HepG2 (cell line): ENCODE measurements around the gene CTAG2.
"Not testable (repeated sequence)": the region's sequence is repeated elsewhere in the genome, so short reads cannot be mapped to it uniquely, and the experiment has no call there.

Experiments used
- CREB1 ChIP-seq, 2 experiments: fragments of 450-650 bp in 1 of 2; IDR thresholded peaks; 2 replicates each; pipeline ENCODE4 v1.6.1; 2016 to 2017; ENCODE audit warnings: control low read depth in 1 of 2, mild to moderate bottlenecking in 1 of 2, missing compliant biosample characterization in 1 of 2, missing genetic modification characterization in 1 of 2
- CTCF ChIP-seq: sonication (generic); formaldehyde crosslinking; IDR thresholded peaks from 2 replicates; pipeline ENCODE4 v1.5.0; 2020; ENCODE audit warnings: mild to moderate bottlenecking, missing genetic modification reagents, moderate library complexity
- GRHL1 ChIP-seq: sonication (generic); formaldehyde crosslinking; conservative IDR thresholded peaks from 2 replicates; pipeline ENCODE4 v1.8.0; 2022; ENCODE audit warnings: missing genetic modification reagents
- HDAC6 ChIP-seq: fragments of 200-600 bp; sonication (generic); IDR thresholded peaks from 2 replicates; pipeline ENCODE4 v1.7.0; 2017; ENCODE audit warnings: mild to moderate bottlenecking, antibody characterized with exemption, low read length, low read depth
- JUND ChIP-seq: sonication (generic); formaldehyde crosslinking; IDR thresholded peaks from 2 replicates; pipeline ENCODE4 v1.8.0; 2022; ENCODE audit warnings: mild to moderate bottlenecking, missing genetic modification reagents
- POLR2A ChIP-seq, 2 experiments: IDR thresholded peaks; 2 replicates each; pipeline ENCODE4 v1.6.1; 2011; ENCODE audit warnings: low read depth in 2 of 2, low read length in 2 of 2, mild to moderate bottlenecking in 1 of 2, moderate library complexity in 1 of 2; ENCODE audit not compliant: insufficient read depth in 1 of 2
- RXRA ChIP-seq: sonication (generic); formaldehyde crosslinking; IDR thresholded peaks from 2 replicates; pipeline ENCODE4 v1.5.1; 2020; ENCODE audit warnings: missing genetic modification reagents
- STAT5B ChIP-seq: sonication (generic); formaldehyde crosslinking; IDR thresholded peaks from 2 replicates; pipeline ENCODE4 v1.4.0; 2020; ENCODE audit warnings: missing genetic modification reagents
- ZBTB2 ChIP-seq: sonication (generic); formaldehyde crosslinking; IDR thresholded peaks from 2 replicates; pipeline ENCODE4 v1.8.0; 2022; ENCODE audit warnings: low read depth, missing genetic modification reagents
- ZBTB40 ChIP-seq, 2 experiments: fragments of 450-650 bp in 1 of 2; sonication (generic) in 1 of 2; formaldehyde crosslinking in 1 of 2; IDR thresholded peaks; 2 replicates each; pipeline versions ENCODE4 v1.6.1 to v1.8.0; 2016 to 2022; ENCODE audit warnings: antibody characterized with exemption in 1 of 2, mild to moderate bottlenecking in 1 of 2, missing genetic modification reagents in 1 of 2
- ZNF580 ChIP-seq: IDR thresholded peaks from 2 replicates; pipeline ENCODE4 v1.6.1; 2016; ENCODE audit warnings: low read depth, borderline replicate concordance

GRCh38 chrX:154672084-154672483 is 18.7 kb upstream of the CTAG2 start:
- not testable (repeated sequence) for TF ChIP-seq POLR2A (IDR thresholded peaks at IDR 0.05; ENCODE audit: insufficient read depth in 1 of 2, low read depth in 2 of 2, low read length in 2 of 2); CREB1 (IDR thresholded peaks at IDR 0.05); CREB1 (CRISPR knock-in tag; IDR thresholded peaks at IDR 0.05); STAT5B (CRISPR knock-in tag); ZBTB40 (IDR thresholded peaks at IDR 0.05); ZBTB40 (CRISPR knock-in tag; IDR thresholded peaks at IDR 0.05); CTCF; ZBTB2 (CRISPR knock-in tag); RXRA (CRISPR knock-in tag); ZNF580 (CRISPR knock-in tag); GRHL1 (CRISPR knock-in tag); HDAC6; JUND (CRISPR knock-in tag)
